Loucy (cell line): Measurements from ENCODE around the gene PAX3.

ENCODE experiments used
- H2AFZ ChIP-seq: fragments of 200-600 bp; sonication (generic); 2 replicates; pipeline ENCODE4 v1.6.0; 2016; ENCODE audit warnings: antibody characterized with exemption, mild to moderate bottlenecking, low read length, moderate library complexity
- H3F3A ChIP-seq: fragments of 200-600 bp; 2 replicates; pipeline ENCODE4 v1.6.0; 2016; ENCODE audit warnings: antibody characterized with exemption, low read depth, mild to moderate bottlenecking
- H3K27me3 ChIP-seq: fragments of 200-600 bp; sonication (generic); 2 replicates; pipeline ENCODE4 v1.6.1; 2014; ENCODE audit warnings: low read length, mild to moderate bottlenecking; ENCODE audit not compliant: insufficient read depth, poor library complexity, severe bottlenecking
- H3K36me3 ChIP-seq: fragments of 200-600 bp; sonication (generic); 2 replicates; pipeline ENCODE4 v1.6.1; 2016; ENCODE audit warnings: low read length; ENCODE audit not compliant: insufficient read depth
- H3K4me1 ChIP-seq: fragments of 200-600 bp; sonication (generic); 2 replicates; pipeline ENCODE4 v1.5.1; 2014; ENCODE audit warnings: low read length, mild to moderate bottlenecking; ENCODE audit not compliant: insufficient read depth, poor library complexity, severe bottlenecking
- H3K4me2 ChIP-seq: fragments of 200-600 bp; sonication (generic); 2 replicates; pipeline ENCODE4 v1.6.0; 2014; ENCODE audit warnings: antibody characterized with exemption, low read length, low read depth, mild to moderate bottlenecking; ENCODE audit not compliant: poor library complexity, severe bottlenecking
- H3K4me3 ChIP-seq: fragments of 200-600 bp; sonication (generic); 2 replicates; pipeline ENCODE4 v1.5.1; 2014; ENCODE audit warnings: low read length, mild to moderate bottlenecking, mixed read lengths; ENCODE audit not compliant: poor library complexity, severe bottlenecking
- H3K79me2 ChIP-seq: fragments of 200-600 bp; sonication (generic); 2 replicates; pipeline ENCODE4 v1.6.1; 2014; ENCODE audit warnings: low read length; ENCODE audit not compliant: insufficient read depth
- H3K9ac ChIP-seq: fragments of 200-600 bp; sonication (generic); 2 replicates; pipeline ENCODE4 v1.6.0; 2014; ENCODE audit warnings: mild to moderate bottlenecking, low read depth, low read length, moderate library complexity; ENCODE audit not compliant: poor library complexity, severe bottlenecking
- H3K9me2 ChIP-seq: fragments of 200-600 bp; sonication (generic); replicated peaks from 2 replicates; pipeline ENCODE4 v1.6.1; 2016; ENCODE audit warnings: low read depth, low read length, mixed read lengths
- H3K9me3 ChIP-seq: fragments of 200-600 bp; sonication (generic); 2 replicates; pipeline ENCODE4 v1.6.1; 2014; ENCODE audit warnings: mild to moderate bottlenecking, antibody characterized with exemption, low read length, low read depth; ENCODE audit not compliant: insufficient read depth
- H4K20me1 ChIP-seq: fragments of 200-600 bp; sonication (generic); 2 replicates; pipeline ENCODE4 v1.6.0; 2014; ENCODE audit warnings: antibody characterized with exemption, low read length, mild to moderate bottlenecking; ENCODE audit not compliant: insufficient read depth, poor library complexity, severe bottlenecking
- CTCF ChIP-seq: fragments of 200-600 bp; sonication (generic); conservative IDR thresholded peaks from 2 replicates; pipeline ENCODE4 v1.5.1; 2014; ENCODE audit warnings: mild to moderate bottlenecking, antibody characterized with exemption, low read length
- EZH2phosphoT487 ChIP-seq: fragments of 200-600 bp; IDR thresholded peaks from 2 replicates; pipeline ENCODE4 v1.6.1; 2018; ENCODE audit warnings: antibody characterized with exemption, mild to moderate bottlenecking, moderate library complexity, borderline replicate concordance

PAX3 gene

GRCh38 chr2:222299906-222300725 lies 1.3 kb upstream of the PAX3 start:
- Histone ChIP-seq H3F3A (no peaks in the 10 kb centered on the region), H3K9ac (no peak overlapping the region), H4K20me1 (no peaks in the 10 kb centered on the region), H3K27me3 (no peaks in the 10 kb centered on the region), H3K9me3 (peaks cover 3% of the 10 kb centered on the region; the same call in 1 of the 2 replicates), H3K4me2 (no peak overlapping the region), H3K4me1 (no peaks in the 10 kb centered on the region), H2AFZ (no peak overlapping the region), H3K36me3 (no peaks in the 10 kb centered on the region), H3K4me3 (no peak overlapping the region), H3K79me2 (no peaks in the 10 kb centered on the region), H3K9me2 (no peaks in the 10 kb centered on the region)
- TF ChIP-seq EZH2phosphoT487 (no peak), CTCF (no peak)

GRCh38 chr2:222298001-222298310 lies 842 bp downstream of the PAX3 start:
- Histone ChIP-seq H2AFZ (no peak overlapping the region), H3K9ac (no peak overlapping the region), H3K9me3 (no peaks in the 10 kb centered on the region; the same call in 1 of the 2 replicates), H3F3A (no peaks in the 10 kb centered on the region), H3K4me3 (no peak overlapping the region), H3K79me2 (no peaks in the 10 kb centered on the region), H4K20me1 (no peaks in the 10 kb centered on the region), H3K4me1 (no peaks in the 10 kb centered on the region), H3K4me2 (no peak overlapping the region), H3K36me3 (no peaks in the 10 kb centered on the region), H3K9me2 (no peaks in the 10 kb centered on the region), H3K27me3 (no peaks in the 10 kb centered on the region)
- TF ChIP-seq EZH2phosphoT487 (no peak), CTCF (no peak)

GRCh38 chr2:222297600-222297935 lies 1.2 kb downstream of the PAX3 start:
- Histone ChIP-seq H3K9me2 (no peaks in the 10 kb centered on the region), H2AFZ (no peak overlapping the region), H3K9me3 (no peaks in the 10 kb centered on the region; the same call in 1 of the 2 replicates), H3K27me3 (no peaks in the 10 kb centered on the region), H4K20me1 (no peaks in the 10 kb centered on the region), H3K9ac (no peak overlapping the region), H3F3A (no peaks in the 10 kb centered on the region), H3K36me3 (no peaks in the 10 kb centered on the region), H3K4me1 (no peaks in the 10 kb centered on the region), H3K4me3 (no peak overlapping the region), H3K4me2 (no peak overlapping the region), H3K79me2 (no peaks in the 10 kb centered on the region)
- TF ChIP-seq CTCF (no peak), EZH2phosphoT487 (no peak)
